Erythroblast (primary cell): ENCODE results near the gene LRMDA.

ENCODE experiments used
- GATA1 ChIP-seq: IDR thresholded peaks from 2 replicates; pipeline ENCODE4 v1.6.1; 2011; ENCODE audit warnings: low read depth, mild to moderate bottlenecking, control low read depth, low read length, moderate library complexity
- POLR2A ChIP-seq: IDR thresholded peaks from 2 replicates; pipeline ENCODE4 v1.6.1; 2011; ENCODE audit warnings: mild to moderate bottlenecking, low read length

DNA sequence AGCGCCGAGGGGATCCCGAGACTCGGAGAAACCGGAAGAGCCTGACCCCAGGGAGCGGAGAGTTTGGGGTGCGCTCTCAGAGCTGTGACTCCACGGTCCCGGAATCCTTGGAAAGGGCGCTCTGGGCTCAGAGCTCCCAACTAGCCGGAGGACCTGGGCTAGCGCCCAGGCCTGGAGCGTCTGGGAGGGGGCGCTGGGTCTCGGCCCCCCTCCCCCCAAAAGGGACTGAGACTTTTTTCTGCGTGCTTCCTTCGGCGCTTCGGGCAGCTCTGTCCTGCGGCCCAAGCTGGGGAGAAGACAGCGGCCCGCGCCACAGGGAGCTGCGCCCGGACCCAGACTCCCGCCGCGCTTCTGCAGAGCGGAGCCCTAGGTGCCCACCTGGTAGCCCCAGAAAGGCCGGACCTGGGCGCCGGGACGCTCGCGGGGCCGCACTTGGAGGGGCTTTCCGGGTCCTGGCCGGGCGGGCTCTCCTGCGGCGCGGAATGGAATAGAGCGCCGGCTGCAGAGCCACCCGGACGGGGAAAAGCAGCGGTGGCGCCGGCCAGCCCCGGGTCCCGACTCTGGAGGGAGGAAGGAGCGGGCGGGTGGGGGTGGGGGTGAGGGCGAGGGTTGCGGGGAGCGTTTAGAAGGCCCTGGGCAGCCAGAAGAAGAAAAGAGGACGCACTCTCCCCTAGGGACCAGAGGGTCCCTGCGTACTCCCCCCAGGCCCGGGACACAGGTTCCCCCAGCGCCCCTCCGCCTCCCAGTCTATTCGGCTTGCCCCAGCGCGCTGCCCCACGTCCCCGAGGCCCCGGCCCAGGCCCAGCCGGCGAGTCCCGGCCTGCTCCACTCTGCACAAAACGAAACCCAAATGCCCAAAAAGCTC is 34.6 kb upstream of the LRMDA start:
- TF ChIP-seq POLR2A (no peak), GATA1 (no peak)
